Measurements from ENCODE around the gene VPS13A.

The VPS13A gene

DNA sequence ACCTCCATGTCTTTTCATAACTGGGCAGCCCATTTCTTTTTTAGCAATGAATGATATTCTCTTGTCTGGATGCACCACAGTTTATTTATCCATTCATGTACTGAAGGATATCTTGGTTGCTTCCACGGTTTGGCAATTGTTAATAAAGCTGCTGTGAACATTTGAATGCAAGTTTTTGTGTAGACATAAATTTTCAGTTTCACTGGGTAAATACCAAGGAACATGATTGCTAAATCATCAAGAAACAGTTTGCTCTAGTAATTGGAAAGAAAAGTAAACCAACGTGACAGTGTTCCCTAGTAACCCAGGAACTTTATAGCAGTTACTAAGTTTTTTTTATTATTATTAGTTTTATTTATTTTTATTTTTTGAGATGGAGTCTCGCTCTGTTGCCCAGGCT lies 100.4 kb downstream of the VPS13A start:
- no peak for DNase-seq (ENCODE audit: low read depth in 2 of 2)
- TF ChIP-seq, protein P1, sequence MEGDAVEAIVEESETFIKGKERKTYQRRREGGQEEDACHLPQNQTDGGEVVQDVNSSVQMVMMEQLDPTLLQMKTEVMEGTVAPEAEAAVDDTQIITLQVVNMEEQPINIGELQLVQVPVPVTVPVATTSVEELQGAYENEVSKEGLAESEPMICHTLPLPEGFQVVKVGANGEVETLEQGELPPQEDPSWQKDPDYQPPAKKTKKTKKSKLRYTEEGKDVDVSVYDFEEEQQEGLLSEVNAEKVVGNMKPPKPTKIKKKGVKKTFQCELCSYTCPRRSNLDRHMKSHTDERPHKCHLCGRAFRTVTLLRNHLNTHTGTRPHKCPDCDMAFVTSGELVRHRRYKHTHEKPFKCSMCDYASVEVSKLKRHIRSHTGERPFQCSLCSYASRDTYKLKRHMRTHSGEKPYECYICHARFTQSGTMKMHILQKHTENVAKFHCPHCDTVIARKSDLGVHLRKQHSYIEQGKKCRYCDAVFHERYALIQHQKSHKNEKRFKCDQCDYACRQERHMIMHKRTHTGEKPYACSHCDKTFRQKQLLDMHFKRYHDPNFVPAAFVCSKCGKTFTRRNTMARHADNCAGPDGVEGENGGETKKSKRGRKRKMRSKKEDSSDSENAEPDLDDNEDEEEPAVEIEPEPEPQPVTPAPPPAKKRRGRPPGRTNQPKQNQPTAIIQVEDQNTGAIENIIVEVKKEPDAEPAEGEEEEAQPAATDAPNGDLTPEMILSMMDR (IDR thresholded peaks at IDR 0.05; ENCODE audit: low read depth, low read length): no peak
- no peak overlapping the region for H3K4me3 ChIP-seq (replicated peaks in 1 of 2; ENCODE audit: low read depth in 2 of 2, low read length in 2 of 2)

DNA sequence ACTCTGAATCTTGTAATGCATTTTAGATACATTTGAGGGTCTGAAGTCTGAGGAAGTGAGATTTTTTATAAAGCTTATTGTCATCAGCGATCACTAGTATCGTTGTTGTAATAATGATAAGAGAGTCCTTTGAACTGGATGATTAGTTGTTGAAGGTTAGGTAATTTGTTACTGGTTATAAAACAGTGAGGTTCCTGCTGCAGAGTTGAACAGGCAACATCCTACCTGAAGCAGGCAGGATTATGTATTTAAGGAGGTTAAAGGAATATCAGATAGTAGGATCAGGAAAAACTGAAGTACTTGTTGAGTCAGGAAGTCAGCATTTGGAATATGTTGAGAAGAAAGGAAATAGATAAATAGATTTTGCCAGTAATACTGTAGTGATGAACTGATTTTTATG lies 106.7 kb downstream of the VPS13A start:
- DNase-seq (ENCODE audit: low read depth in 2 of 2): no peak
- TF ChIP-seq, protein P1 (IDR thresholded peaks at IDR 0.05; ENCODE audit: low read depth, low read length): no peak
- no peak overlapping the region for H3K4me3 ChIP-seq (replicated peaks in 1 of 2; ENCODE audit: low read depth in 2 of 2, low read length in 2 of 2)

DNA sequence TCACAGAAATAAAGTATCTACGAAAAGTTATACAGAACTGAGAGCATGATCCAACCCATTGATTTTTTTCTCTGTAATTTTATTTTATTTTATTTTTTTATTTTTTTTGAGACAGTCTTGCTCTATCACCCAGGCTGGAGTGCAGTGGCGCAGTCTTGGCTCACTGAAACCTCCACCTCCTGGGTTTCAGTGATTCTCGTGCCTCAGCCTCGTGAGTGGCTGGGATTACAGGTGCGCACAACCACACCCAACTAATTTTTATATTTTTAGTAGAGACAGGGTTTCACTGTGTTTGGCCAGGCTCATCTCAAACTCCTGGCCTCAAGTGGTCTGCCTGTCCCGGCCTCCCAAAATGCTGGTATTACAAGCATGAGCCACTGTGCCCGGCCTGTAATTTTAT lies 107.3 kb downstream of the VPS13A start:
- TF ChIP-seq, protein P1 (IDR thresholded peaks at IDR 0.05; ENCODE audit: low read depth, low read length): no peak
- no peak overlapping the region for H3K4me3 ChIP-seq (replicated peaks in 1 of 2; ENCODE audit: low read depth in 2 of 2, low read length in 2 of 2)
- no peak for DNase-seq (ENCODE audit: low read depth in 2 of 2)

DNA sequence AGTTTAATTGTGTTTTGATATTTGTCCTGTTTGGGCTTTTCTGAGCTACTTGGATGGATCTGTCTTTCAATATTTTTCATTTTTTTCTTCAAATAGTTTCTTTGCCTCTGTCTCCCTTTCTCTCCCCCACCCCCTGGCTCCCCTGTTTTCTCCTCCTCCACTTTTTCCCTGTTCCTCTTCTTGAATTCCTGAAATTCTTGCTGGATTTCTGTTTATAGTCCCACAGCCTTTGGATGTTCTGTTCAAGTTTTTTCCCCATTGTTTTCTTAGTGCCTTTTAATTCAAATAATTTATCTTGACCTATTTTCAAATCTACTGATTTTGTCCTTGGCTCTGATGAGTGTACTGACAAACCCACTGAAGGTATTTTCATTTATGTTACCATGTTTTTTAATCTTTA lies 113.0 kb downstream of the VPS13A start:
- TF ChIP-seq, protein P1 (IDR thresholded peaks at IDR 0.05; ENCODE audit: low read depth, low read length): no peak
- H3K4me3 ChIP-seq (replicated peaks in 1 of 2; ENCODE audit: low read depth in 2 of 2, low read length in 2 of 2): no peak overlapping the region
- no peak for DNase-seq (ENCODE audit: low read depth in 2 of 2)

DNA sequence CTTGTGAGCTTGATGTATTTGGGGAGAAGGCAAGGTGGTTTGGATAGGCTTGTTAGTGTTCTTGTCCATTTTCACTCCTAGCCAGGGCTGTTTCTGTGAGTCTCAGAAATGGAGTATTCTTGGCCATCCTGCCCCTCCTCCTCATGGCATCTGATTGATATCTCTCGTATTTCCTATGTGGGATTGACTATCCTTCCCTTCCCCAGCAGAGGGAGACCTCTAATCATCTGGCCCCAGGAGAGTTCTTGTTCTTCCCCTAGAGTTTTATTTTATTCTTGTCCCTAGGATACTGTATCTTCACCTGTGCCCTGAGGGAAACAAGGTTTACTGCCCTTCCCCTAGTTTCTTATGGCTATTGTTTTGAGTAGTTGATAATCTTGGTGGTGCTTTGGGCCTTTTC lies 114.4 kb downstream of the VPS13A start:
- DNase-seq (ENCODE audit: low read depth in 2 of 2): peak; percentile 31 to 53
- H3K4me3 ChIP-seq (replicated peaks in 1 of 2; ENCODE audit: low read depth in 2 of 2, low read length in 2 of 2): no peak overlapping the region
- TF ChIP-seq, protein P1 (IDR thresholded peaks at IDR 0.05; ENCODE audit: low read depth, low read length): peak; percentile 56

DNA sequence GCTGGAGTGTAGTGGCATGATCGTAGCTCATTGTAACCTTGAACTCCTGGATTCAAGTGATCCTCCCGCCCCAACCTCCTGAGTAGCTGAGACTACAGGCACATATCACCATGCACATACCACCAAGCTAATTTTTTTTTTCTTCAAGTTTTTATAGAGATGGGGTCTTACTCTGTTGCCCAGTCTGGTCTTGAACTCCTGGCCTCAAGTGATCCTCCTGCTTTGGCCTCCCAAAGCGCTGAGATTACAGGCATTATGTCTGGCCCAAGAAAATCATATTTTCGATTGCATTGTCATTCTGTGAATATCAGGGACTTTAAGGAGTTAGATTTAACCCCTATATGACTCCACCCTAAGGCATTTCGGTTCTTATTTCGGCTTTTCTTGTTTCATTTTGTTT lies 116.6 kb downstream of the VPS13A start:
- no peak overlapping the region for H3K4me3 ChIP-seq (replicated peaks in 1 of 2; ENCODE audit: low read depth in 2 of 2, low read length in 2 of 2)
- no peak for DNase-seq (ENCODE audit: low read depth in 2 of 2)
- TF ChIP-seq, protein P1 (IDR thresholded peaks at IDR 0.05; ENCODE audit: low read depth, low read length): no peak

DNA sequence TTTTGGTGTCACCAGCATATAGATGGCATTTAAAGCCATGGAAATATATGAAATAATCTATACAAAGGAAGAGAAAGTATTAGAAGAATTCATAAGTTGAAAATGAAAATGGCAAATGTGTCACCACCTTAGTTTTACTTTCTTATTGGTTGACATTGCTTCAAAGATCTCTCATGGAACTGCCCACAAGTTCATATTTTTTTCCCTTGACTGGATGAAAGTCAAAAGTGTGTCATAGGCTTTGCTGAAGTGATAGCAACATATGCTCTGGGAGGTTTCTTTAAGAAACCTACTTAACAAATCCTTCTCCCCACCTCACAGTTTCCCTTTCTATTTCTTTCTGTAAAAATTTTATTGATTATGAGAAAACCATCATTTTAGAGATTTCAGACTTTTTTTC lies 127.2 kb downstream of the VPS13A start:
- no peak for DNase-seq (ENCODE audit: low read depth in 2 of 2)
- no peak overlapping the region for H3K4me3 ChIP-seq (replicated peaks in 1 of 2; ENCODE audit: low read depth in 2 of 2, low read length in 2 of 2)
- TF ChIP-seq, protein P1 (IDR thresholded peaks at IDR 0.05; ENCODE audit: low read depth, low read length): no peak
